Measurements from ENCODE around the gene CLIP3.

DNA sequence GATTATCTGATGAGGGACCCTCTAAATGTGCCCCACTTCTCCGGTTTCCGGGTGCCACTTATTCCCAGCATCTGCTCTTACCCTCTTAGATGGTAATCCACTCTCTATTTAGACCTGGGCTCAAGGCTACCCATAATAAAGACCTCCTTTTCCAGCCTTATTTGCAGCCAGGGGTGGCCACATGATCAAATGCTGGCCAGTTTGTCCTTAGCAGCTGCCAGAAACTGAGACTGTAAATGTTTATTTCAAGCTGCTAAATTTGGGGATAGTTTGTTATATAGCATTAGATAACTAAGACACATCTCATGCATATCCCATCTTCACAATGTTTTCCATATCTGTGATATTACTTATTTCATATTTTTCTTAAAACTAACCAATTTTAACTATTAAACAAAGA lies 11.3 kb upstream of the CLIP3 start:
- TF ChIP-seq CTCF (IDR thresholded peaks at IDR 0.05) (no peak), POLR2A (IDR thresholded peaks at IDR 0.05) (no peak), EP300 (IDR thresholded peaks at IDR 0.05) (no peak)

Measured in upper lobe of left lung (tissue), 4 donors.